Measurements from ENCODE around the gene OOSP3.

Gene OOSP3

DNA sequence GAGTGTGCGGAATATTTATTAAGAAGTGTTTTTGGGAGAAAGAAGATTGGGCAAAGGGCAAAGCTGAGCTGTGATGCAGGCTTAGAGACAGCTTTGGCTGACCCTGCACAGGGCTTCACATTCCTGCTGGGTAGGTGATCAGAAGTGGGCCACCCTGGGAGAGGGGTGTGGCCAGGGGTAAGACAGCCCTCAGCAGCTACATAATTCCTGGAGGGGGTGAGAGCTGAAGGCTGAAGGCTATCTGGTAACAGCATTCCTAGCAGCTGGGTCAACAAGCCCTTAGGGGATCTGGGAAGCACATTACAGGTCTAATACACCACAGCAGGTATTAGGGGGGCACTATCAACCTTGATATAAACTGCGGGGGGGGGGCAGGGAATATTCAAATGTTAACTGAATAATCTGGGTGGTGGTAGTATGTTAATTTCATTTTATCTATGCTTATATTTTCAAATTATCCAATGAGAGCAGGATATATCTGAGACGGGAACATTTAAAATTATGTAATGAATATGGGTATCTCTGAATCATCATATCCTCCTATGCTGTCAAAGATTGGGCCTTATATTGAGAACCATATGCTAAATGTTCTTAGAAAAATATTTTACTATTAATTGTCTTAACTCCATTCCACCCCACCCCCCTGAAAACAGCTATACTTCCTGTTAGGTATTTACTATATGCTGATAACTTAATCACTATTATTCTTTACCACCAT, 65.6 kb downstream of the OOSP3 start:
- in situ Hi-C loops (cut with MboI; ENCODE audit: low sequenced_read_pairs), result no loop called here

DNA sequence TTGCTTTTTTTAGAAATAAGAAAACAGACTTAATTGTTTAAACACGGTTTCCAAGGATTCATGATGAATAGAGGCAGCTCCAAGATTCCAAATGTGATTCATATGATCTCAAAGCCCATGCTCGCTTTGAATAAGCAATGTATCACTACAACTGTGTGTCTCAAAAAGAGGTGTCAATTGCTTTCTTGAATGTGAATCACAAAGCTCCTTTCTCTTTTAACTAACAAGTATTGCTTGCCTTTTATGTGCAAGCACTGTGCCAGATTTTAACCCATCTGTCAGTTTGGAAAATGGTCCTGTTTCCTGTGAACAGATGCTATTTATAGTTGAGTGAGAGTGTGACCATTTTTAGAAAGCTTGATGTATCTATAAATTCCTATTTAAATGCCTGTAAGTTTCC, 66.1 kb downstream of the OOSP3 start:
- in situ Hi-C loops (cut with MboI; ENCODE audit: low sequenced_read_pairs), result no loop called here

Data from HL-60/S4 treated with phorbol 12-myristate 13-acetate at 8.2 ng/mL for 4 days and 3 days (cell line).